H1 (cell line): Measurements from ENCODE around the gene BAIAP2. TPM values are rescaled to one million over a fixed set of nuclear protein-coding genes. Genes with fewer than 3 reads are reported as not detected.

Experiments
- ASH2L ChIP-seq: fragments of 200-600, 300-600 bp; sonication (generic); IDR thresholded peaks from one replicate; pipeline ENCODE4 v1.7.1; 2017; ENCODE audit warnings: low read length
- HDAC6 ChIP-seq: IDR thresholded peaks from one replicate; pipeline ENCODE4 v1.7.1; 2012; ENCODE audit warnings: low read depth, mild to moderate bottlenecking, inconsistent platforms, low read length, moderate library complexity
- KDM1A ChIP-seq: fragments of 200-600, 300-600 bp; sonication (generic); IDR thresholded peaks from 2 replicates; pipeline ENCODE4 v1.7.1; 2016; ENCODE audit warnings: mild to moderate bottlenecking, low read length, borderline replicate concordance
- KDM5A ChIP-seq: fragments of 200-600 bp; IDR thresholded peaks from 2 replicates; pipeline ENCODE4 v1.7.1; 2012; ENCODE audit warnings: mild to moderate bottlenecking, low read length, inconsistent platforms, mixed read lengths
- NRF1 ChIP-seq: IDR thresholded peaks from 2 replicates; pipeline ENCODE4 v1.6.1; 2011; ENCODE audit warnings: mild to moderate bottlenecking, low read depth, low read length, improper control_type of control experiment
- SP1 ChIP-seq: IDR thresholded peaks from 2 replicates; pipeline ENCODE4 v1.6.1; 2011; ENCODE audit warnings: low read depth, low read length
- polyA plus RNA-seq, 7 experiments: library from polyadenylated mRNA; depleted of rRNA in 3 of 7; stranded (reverse) in 5 of 7; unstranded in 2 of 7; fragments of >200 nt in 5 of 7; fragments of 200-250 nt in 2 of 7; gene quantifications; 1 replicate in 5 of 7; 2 replicates in 1 of 7; 4 replicates in 1 of 7; pipeline versions ENCODE4 v1.2.1 to v1.2.3, GENCODE V29; 2011 to 2013; ENCODE audit warnings: missing spikeins in 2 of 7, mixed read lengths in 2 of 7
- total RNA-seq: library from RNA; stranded (reverse); fragmentation: NEBNext Ultra II Directional; extraction: Animal tissue kit (Norgen Biotek cat#: 25700); gene quantifications from 2 replicates; pipeline ENCODE4 v1.2.1, GENCODE V29; 2021

BAIAP2 gene
- total and polyA plus RNA-seq, 2 of the 8 experiments (the other 6 are each of a cell fraction or from before 2014, with no cell fraction given), result 10.0 to 22.8 TPM

DNA sequence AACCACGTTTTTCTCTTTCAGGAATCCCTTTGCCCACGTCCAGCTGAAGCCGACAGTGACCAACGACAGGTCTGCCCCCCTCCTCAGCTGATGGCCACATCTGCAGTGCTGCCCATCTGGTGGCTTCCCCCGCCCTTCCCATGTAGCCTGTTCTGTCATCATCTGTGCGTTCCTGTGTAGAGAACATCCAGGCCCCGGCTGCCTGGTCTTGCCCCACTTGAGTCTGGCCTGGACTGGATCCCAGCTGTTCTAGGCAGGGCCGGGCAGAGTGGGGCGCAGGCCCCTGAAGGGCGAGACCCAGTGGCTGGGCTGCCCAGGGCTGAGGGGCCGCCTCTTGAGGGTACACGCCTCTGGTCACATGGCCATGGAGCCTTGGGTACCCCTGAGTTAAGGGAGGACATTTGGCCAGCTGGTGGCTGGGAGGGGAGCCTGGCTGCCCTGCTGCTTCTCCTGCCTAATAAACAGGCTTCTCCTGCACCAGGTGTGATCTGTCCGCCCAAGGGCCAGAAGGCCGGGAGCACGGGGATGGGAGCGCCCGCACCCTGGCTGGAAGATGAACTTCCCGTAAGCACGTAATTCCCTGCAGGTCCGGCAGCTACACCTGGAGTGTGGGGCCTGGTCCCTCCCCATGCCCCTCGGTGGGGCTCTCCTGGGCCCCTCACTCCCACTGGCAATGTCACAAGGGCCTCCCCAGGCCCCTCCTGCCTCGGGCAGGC lies 81.0 kb downstream of the BAIAP2 start (continued):
- TF ChIP-seq KDM1A (no peak), SP1 (no peak), KDM5A (no peak), HDAC6 (no peak), ASH2L (no peak), NRF1 (no peak)
